GM12864 (cell line): Measurements from ENCODE around the gene BTBD9.

ENCODE experiments used
- DNase-seq: peaks from one replicate; pipeline ENCODE4 v3.0.0-alpha.2; 2011; ENCODE audit warnings: low read depth
- H3K4me3 ChIP-seq: 2 replicates; pipeline ENCODE4 v1.5.1; 2011; ENCODE audit warnings: mild to moderate bottlenecking, low read depth, low read length, control low read depth
- CTCF ChIP-seq: IDR thresholded peaks from 2 replicates; pipeline ENCODE4 v1.5.1; 2011; ENCODE audit warnings: low read depth, mild to moderate bottlenecking, moderate library complexity, low read length, control low read depth, inconsistent platforms; ENCODE audit errors: missing control alignments

BTBD9 gene

GRCh38 chr6:38233161-38233791 is 406.5 kb downstream of the BTBD9 start:
- no peak overlapping the region for H3K4me3 ChIP-seq
- DNase-seq = no peak
- TF ChIP-seq CTCF = no peak

GRCh38 chr6:38225766-38226165 is 414.0 kb downstream of the BTBD9 start:
- TF ChIP-seq CTCF = no peak
- no peak for DNase-seq
- no peak overlapping the region for H3K4me3 ChIP-seq

GRCh38 chr6:38221251-38221650 is 418.5 kb downstream of the BTBD9 start:
- H3K4me3 ChIP-seq = no peak overlapping the region
- no peak for DNase-seq
- TF ChIP-seq CTCF = no peak

GRCh38 chr6:38220069-38220723 is 419.5 kb downstream of the BTBD9 start:
- TF ChIP-seq CTCF = no peak
- no peak overlapping the region for H3K4me3 ChIP-seq
- no peak for DNase-seq

GRCh38 chr6:38218235-38218634 is 421.5 kb downstream of the BTBD9 start:
- H3K4me3 ChIP-seq = no peak overlapping the region
- DNase-seq = no peak
- no peak for TF ChIP-seq CTCF

GRCh38 chr6:38216451-38216850 is 423.3 kb downstream of the BTBD9 start:
- H3K4me3 ChIP-seq = no peak overlapping the region
- no peak for DNase-seq
- no peak for TF ChIP-seq CTCF
